GM18517 (cell line): ENCODE measurements around the gene ZSWIM8.
"Not testable (repeated sequence)": the region's sequence is repeated elsewhere in the genome, so short reads cannot be mapped to it uniquely, and the experiment has no call there.

Source experiments
- ATAC-seq: cut with Tn5 transposase; IDR thresholded peaks from one replicate; pipeline ENCODE4 v1.9.1; 2021; ENCODE audit warnings: mild to moderate bottlenecking, moderate library complexity; ENCODE audit not compliant: unreplicated experiment

The ZSWIM8 gene, protein sequence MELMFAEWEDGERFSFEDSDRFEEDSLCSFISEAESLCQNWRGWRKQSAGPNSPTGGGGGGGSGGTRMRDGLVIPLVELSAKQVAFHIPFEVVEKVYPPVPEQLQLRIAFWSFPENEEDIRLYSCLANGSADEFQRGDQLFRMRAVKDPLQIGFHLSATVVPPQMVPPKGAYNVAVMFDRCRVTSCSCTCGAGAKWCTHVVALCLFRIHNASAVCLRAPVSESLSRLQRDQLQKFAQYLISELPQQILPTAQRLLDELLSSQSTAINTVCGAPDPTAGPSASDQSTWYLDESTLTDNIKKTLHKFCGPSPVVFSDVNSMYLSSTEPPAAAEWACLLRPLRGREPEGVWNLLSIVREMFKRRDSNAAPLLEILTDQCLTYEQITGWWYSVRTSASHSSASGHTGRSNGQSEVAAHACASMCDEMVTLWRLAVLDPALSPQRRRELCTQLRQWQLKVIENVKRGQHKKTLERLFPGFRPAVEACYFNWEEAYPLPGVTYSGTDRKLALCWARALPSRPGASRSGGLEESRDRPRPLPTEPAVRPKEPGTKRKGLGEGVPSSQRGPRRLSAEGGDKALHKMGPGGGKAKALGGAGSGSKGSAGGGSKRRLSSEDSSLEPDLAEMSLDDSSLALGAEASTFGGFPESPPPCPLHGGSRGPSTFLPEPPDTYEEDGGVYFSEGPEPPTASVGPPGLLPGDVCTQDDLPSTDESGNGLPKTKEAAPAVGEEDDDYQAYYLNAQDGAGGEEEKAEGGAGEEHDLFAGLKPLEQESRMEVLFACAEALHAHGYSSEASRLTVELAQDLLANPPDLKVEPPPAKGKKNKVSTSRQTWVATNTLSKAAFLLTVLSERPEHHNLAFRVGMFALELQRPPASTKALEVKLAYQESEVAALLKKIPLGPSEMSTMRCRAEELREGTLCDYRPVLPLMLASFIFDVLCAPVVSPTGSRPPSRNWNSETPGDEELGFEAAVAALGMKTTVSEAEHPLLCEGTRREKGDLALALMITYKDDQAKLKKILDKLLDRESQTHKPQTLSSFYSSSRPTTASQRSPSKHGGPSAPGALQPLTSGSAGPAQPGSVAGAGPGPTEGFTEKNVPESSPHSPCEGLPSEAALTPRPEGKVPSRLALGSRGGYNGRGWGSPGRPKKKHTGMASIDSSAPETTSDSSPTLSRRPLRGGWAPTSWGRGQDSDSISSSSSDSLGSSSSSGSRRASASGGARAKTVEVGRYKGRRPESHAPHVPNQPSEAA (N-terminal part only)

DNA sequence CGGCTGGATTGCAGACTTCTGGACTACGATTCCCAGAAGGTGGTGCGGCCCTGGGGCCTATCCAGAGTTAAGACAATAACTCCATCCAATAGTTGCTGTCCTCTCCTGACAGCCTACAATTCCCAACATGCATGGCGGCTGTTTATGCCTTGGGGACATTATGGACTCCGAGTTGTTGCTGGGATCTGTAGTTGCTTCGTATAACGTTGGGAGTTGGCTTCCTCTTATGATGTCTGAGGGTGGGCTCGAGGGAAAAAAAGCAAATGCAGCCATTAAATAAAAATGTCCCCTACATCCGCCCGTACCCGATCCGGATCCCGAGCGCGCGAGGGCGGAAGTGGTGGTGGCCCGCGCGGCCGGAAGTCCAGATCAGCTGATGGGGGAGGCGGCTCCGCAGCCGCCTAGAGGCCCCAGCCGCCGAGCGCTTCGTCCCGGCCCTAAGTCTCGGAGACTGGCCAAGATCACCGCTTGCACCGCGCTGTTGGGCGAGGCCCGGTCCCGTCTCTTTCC is at the start of gene ZSWIM8:
Gene ZSWIM8, plus strand, starts transcription at position 396 of the 510 bp plus-strand sequence. CDS start 273 bp downstream, outside the sequence.
- peak; percentile 79 for ATAC-seq

DNA sequence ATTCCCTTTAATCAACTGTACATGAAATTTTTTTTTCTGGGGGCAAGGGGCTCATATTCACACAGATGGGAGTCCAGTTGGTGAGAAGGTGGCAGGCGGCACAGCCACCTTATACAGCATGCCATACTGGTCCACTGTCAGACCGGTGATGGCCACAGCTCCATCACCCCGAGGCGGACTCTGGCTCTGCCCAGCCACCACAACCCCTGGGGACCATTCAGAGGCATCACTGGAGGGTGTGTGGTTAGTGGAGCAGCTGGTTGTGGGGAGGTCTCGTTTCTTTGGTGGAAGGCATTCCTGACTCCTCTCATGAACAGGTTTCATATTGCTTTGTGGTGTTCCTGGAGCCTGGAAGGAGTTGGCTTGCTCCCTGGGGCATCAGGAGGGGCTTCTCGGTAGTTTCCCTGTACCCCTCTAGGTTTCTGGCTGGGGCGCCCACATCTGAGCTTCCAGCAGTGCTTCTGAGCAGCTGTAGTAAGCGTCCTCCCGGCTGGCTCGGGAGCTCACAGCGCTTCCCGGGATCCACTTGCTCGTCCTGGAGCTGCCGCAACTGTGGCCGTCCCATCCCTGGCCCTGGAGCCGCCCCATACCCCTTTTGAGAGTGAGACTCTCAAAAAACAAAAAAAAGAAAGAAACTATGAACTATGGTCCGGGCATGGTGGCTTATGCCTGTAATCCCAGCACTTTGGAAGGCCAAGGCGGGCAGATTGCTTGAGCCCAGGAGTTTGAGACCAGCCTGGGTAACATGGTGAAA is 44.7 kb upstream of the ZSWIM8 start:
- ATAC-seq = not testable (repeated sequence)

DNA sequence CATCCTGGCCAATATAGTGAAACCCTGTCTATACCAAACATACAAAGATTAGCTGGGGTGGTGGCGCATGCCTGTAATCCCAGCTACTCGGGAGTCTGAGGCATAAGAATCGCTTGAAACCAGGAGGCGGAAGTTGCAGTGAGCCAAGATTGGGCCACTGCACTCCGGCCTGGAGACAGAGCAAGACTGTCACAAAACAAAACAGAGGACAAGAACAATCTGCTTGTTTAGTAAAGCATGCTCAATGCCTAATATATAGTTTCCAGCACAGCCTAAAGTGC is 43.0 kb upstream of the ZSWIM8 start:
- no peak for ATAC-seq

DNA sequence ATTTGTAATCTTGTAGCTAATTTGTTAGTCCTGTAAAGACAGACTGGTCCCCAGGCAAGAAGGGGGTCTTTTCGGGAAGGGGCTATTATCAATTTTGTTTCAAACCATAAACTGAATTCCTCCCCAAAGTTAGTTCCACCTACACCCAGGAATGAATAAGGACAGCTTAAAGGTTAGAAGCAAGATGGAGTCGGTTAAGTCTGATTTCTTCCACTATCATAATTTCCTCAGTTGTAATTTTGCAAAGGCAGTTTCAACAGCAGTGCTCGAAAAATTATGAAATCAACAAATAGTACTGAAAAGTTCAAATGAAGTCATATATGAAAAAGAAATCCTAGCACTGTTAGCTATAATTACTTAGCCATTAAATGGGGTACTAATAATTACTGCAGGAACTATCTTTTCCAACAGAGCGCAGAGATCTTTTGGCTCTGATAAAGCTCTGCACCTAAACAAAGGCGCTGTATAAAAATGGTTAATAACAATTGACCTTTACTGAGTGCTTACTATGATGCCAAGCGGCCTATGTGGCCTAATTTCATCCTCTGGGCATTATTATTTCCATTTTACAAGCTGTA is 42.0 kb upstream of the ZSWIM8 start:
- no peak for ATAC-seq

DNA sequence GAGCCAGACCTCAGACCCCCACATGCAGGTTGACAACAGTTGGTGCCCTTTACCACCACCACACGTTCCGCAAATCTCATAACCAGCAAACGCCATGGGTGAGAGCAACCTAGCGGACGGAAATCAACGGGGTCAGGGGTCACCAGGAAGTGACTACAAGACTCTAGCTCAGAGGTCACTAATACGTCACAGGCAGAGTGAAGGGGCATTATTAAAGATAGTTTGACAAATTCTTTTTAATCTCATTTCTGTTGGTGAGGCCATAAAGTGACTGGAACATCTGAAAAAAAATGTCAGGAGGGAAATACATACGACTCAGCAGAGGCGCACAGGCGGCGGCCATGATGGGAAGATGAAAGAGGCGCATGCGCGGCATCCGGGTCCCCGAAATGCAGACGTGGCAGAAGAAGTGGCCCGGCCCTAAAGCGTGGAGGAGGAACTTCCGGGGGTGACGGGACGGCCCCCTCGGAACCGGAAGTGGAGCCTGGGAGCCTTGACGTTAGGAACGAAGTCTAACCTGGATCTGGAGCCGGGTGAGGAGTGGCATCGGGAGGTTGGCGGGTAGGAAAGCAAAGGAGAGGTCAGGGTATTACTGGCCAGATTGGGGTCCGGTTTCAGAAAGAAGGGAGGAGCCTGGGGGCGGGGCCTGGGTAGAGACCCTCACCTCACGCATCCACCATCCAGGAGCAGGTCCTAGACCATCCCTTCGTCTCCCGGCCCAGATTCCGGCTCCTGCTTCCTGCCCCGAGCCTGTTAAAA is 41.3 kb upstream of the ZSWIM8 start, which contains the start of gene SEC24C:
Gene SEC24C, plus strand, starts transcription at position 468 of the 759 bp plus-strand sequence. CDS start 2,461 bp downstream, outside the sequence.
- peak; percentile 89 for ATAC-seq

DNA sequence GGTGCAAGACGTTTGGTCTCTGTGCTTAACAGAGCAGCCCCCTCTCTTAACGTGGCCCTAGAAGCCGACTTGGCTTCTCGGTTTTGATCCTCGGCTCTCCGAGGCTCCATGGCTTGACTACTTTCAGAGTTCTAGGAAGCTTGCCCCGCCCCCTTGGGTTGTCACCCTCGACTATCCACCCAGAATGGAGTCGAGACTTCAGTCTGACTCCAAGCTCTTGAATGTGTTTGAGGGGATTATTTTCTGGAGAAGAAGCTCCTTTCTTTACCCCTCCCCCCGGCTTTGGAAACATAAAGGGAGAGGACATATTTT is 40.8 kb upstream of the ZSWIM8 start:
- ATAC-seq = peak; percentile 24

DNA sequence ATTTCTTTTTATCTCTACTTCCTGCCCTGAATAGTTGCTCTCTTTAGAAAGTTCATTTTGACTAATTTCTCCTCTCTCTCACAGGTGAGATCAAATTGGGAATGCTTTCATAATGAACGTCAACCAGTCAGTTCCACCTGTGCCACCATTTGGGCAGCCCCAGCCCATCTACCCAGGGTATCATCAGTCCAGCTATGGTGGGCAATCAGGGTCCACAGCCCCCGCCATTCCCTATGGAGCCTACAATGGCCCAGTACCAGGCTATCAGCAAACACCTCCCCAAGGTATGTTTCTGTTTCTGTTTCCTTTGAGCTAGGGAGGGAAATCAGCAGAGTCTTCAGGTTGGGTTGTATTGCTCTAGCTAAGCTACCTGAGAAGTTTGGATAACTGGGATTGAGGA is 38.7 kb upstream of the ZSWIM8 start:
- no peak for ATAC-seq

DNA sequence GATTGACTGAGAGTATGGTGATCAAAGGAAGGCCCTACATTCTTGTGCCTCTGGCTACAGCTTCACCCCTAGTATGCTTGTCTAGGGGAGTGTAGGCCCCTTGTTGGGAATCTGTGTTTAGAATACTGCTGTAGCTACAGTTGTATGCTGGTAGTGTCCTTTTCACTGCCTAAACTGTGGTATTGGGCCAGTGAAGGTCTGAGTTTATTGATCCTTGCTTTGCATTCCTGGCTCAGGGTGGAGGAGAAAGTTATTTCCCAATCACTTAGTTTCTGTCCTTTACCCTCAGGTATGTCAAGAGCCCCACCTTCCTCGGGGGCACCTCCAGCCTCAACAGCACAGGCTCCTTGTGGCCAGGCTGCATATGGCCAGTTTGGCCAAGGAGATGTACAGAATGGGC is 34.6 kb upstream of the ZSWIM8 start:
- ATAC-seq = no peak

DNA sequence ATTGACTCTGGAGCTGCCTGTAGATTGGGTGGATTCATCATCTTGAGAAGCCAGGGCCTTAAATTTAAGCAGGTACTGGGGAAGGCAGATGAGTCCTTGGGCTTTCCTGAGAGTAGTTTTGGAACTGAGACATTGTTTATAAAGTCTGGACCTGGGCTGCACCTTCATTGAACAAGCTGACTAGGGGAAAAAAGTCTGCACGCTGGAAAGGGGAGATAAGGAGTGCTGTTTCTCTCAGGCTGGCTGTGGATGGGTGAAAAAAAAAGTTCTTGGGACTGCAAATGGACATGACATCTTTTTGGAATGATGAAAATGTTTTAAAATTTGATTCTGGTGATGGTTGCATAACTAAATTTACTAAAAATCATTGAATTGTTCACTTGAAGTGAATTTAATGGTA is 29.2 kb upstream of the ZSWIM8 start:
- ATAC-seq = no peak

DNA sequence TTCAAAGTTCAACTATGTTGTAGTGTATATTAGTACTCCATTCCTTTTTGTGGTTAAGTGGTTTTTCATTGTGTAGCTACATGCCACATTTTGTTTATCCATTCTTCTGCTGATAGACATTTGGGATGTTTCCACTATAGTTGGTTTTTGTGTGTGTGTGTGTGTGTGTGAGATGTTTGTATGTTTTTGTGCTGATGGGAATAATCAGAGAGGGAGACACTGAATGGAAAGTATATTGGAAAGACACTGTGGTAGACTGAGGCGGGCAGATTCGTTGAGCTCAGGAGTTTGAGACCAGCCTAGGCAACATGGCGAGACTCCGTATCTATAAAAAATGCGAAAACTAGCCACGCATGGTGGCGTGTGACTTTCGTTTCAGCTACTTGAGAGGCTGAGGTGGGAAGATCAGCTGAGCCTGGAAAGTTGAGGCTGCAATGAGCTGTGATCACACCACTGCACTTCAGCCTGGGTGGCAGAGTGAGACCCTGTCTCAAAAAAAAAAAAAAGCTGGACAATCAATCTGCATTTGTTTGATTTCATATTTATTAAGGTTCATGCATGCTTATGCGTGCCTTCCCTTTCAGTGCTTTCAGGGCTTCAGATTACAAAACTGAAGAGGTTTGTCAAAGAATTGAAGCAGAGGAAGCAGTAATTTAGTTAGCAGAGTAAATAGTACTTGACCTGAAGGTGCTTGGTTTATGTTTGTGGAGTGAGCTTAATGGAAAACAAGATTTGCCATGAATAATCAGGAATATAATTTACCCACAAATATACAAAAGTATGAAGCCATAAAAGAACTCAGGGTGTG is 26.5 kb upstream of the ZSWIM8 start:
- ATAC-seq = no peak

DNA sequence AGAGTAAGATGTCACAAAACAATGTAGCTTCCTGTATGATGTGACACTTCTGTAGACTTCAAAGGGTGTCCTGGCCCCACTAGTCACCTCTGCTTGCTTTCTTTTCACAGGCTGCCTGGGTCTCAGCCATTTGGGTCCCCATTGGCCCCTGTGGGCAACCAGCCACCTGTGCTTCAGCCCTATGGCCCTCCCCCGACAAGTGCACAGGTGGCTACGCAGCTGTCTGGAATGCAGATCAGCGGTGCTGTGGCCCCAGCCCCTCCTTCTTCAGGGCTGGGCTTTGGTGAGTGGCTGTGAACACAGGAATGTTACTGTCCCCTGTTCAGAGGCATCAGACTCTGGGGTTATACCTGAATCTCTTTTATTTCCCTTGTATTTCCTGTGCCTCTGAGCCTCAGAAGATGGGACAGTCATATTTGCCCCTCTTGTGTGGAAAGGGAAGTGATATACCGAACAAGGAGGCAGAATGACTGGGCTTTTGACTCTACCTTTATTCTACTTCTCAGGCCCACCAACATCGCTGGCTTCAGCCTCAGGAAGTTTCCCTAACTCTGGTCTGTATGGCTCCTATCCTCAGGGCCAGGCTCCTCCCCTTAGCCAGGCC is 25.8 kb upstream of the ZSWIM8 start:
- ATAC-seq = no peak

DNA sequence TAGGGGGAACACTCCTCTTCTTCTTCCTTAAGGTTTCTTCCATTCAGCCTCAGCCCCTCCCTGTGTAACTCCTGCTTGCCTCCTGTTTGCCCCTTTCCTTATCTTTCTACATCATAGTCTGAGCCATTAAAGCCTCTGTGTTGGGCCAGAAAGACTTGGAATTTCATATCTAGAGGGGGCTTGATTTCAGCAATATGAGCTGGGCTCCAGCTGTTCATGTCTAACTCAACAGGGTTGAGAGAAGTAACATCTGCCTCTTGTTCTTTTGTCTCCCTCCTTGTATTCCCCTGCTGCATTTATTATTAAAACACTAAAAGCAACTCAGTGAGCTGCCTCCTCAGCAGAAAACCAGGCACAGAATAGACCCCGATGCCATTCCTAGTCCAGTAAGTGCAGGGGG is 23.6 kb upstream of the ZSWIM8 start:
- ATAC-seq = no peak

DNA sequence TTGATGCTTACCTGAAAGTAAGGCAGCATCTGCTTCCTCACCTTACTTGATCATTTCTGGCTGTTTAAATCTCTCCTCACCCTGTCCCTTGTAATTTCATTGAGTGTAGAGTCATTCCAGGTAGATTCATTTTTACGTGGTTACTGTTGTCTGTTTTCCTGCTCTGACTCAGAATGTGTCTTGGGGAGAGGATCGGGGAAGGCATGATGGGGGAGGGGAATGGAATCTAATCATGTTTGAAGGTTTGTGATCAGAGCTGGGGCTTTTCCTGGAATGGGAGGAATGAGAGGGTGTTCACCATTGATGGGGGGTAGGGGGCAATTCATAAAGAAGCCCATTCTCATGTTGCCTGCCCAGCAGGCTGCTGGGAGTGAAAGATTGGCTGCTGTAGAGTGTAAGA is 22.5 kb upstream of the ZSWIM8 start:
- ATAC-seq = no peak

DNA sequence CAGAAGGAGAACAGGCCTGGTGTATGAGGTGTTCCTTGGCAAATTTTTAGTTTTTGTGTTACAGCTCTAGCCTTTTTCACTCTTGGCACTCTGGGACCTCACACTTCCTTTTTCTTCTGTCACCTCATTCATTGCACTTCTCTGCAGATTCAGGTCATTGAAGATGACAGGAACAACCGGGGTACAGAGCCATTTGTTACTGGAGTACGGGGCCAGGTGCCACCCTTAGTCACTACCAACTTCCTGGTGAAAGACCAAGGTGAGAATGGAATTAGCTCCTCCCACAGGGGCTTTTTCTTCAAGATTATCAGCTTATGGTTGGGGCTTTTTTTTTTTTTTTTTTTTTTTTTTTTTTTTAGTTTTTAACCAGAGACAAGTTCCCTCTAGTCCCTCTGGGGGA is 22.1 kb upstream of the ZSWIM8 start:
- ATAC-seq = no peak

DNA sequence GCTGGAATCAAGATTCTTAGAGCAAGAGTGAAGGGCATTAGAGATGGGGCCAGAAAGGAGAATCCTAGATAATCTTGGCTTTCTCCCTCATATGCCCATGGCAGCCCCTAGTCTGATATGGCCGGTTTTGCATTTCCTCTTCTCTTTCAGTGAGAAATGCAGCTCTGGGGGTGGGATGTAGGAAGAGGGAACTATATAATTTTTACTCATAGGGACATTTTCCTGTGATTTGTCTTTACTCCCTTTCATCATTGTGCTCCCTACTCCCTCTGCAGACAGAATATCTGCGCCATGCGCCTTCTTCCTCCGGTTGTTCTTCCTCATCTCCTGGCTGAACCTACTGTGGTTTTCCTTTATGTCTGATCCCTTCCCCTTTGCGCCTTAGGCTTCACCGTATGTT is 20.3 kb upstream of the ZSWIM8 start:
- no peak for ATAC-seq

DNA sequence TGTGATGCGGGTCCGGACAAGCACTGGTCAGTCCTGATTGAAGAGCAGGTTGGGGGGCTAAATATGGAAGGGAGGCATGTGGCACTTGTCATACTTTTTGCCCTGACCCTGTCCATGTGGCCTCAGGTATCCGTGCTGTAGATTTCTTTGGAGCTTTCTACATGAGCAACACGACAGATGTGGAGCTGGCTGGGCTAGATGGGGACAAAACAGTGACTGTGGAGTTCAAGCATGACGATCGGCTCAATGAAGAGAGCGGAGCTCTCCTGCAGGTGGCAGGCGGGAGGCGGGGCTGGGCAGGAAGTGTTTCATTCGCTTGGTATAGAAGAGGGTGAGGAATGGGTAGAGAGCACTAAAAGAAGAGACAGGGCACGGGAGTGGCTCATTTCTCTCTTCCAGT is 16.5 kb upstream of the ZSWIM8 start:
- ATAC-seq = no peak

DNA sequence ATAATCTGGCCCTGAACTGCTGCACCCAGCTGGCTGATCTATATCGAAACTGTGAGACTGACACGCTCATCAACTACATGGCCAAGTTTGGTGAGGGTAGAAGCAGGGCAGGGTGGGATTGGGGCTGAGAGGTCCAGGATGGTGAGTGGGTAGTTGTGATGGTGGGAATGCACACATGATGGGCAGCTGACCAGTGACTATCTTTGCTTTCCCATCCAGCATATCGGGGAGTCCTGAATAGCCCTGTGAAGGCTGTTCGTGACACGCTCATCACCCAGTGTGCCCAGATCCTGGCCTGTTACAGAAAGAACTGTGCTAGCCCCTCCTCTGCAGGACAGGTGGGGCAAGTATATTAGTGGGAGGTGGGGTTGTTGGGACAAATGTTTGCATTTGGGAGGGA is 16.0 kb upstream of the ZSWIM8 start:
- no peak for ATAC-seq

DNA sequence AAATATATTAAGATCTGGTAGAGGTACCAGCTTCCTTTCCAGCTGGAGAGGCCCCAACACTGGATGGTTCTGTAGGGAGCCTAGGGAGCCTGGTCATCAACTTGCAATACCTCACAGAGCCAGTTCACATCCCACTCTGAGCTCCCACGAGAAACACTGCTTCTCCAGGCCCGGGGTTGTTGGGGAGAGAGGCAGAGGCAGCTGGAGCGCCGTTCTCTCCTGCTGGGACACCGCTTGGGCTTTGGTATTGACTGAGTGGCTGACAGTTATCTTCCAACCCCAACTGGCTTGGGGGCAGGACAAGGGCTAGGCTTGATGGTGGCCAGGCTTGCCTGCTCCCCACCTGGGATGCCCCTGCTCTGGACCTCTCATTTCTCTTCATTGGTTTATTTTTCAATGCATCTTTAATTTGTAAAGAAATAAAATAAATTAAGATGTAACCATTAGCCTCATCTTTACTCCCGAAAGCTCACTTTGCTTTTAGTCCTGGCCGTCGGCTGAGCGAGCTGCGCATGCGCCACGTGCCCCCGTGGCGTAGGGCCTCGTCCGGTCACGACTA is 13.6 kb upstream of the ZSWIM8 start:
- peak; percentile 52 for ATAC-seq
